GM12878 (cell line): ENCODE data around the gene KPNA3. TPM values are rescaled to one million over a fixed set of nuclear protein-coding genes. Genes with fewer than 3 reads are reported as not detected.

Source experiments
- ATAC-seq: fragments of 200-7000 bp; cut with Tn5 transposase; 3 replicates; pipeline ENCODE4 v1.9.1; 2020; ENCODE audit warnings: mild to moderate bottlenecking, moderate library complexity
- BruUV-seq: library from RNA; stranded (reverse); fragments of 400-500 nt; replicated peaks from 2 replicates; lab custom pipeline; 2021; lab: Mats Ljungman, UMichigan
- CTCF ChIA-PET: fragments of 300-600 bp; sonication (Branson Sonifier 250); formaldehyde crosslinking; extraction: SDS; loops from one replicate; lab custom pipeline; 2021; ENCODE audit warnings: inconsistent platforms; lab: Yijun Ruan, JAX
- POLR2A ChIA-PET: fragments of 350-600 bp; formaldehyde crosslinking; extraction: SDS; loops from one replicate; lab custom pipeline; 2021; ENCODE audit warnings: inconsistent platforms; lab: Charles Lee
- RAD21 ChIA-PET: fragments of 300-600 bp; sonication (Branson Sonifier 250); formaldehyde crosslinking; loops from one replicate; lab custom pipeline; 2023; ENCODE audit warnings: antibody characterized with exemption; ENCODE audit not compliant: unreplicated experiment; lab: Charles Lee
- SMC1A ChIA-PET: fragments of 300-600 bp; sonication (Branson Sonifier 250); formaldehyde crosslinking; loops from one replicate; lab custom pipeline; 2023; ENCODE audit not compliant: unreplicated experiment, uncharacterized antibody; lab: Charles Lee
- DNase-seq: peaks from one replicate; pipeline ENCODE4 v3.0.0-alpha.2; 2011; ENCODE audit warnings: low read depth, low spot score
- FAIRE-seq: peaks from 3 replicates; lab custom pipeline; 2011; peaks lifted over from hg19 to GRCh38; lab: Jason Lieb, UNC
- H2AFZ ChIP-seq: 2 replicates; pipeline ENCODE4 v1.6.0; 2011; ENCODE audit warnings: low read depth, low read length, control low read depth; ENCODE audit not compliant: control insufficient read depth
- H3K27ac ChIP-seq: 2 replicates; pipeline ENCODE4 v1.5.1; 2011; ENCODE audit warnings: control low read depth; ENCODE audit not compliant: control insufficient read depth, insufficient read depth
- H3K27me3 ChIP-seq, 2 experiments: replicated peaks in 1 of 2; 2 replicates each; pipeline versions ENCODE4 v1.6.0 to v1.6.1; 2011; ENCODE audit warnings: low read length in 1 of 2; ENCODE audit not compliant: control insufficient read depth in 2 of 2, insufficient read depth in 2 of 2
- H3K36me3 ChIP-seq, 2 experiments: 2 replicates each; pipeline ENCODE4 v1.5.1; 2011; ENCODE audit warnings: low read length in 1 of 2; ENCODE audit not compliant: control insufficient read depth in 2 of 2, insufficient read depth in 2 of 2
- H3K4me1 ChIP-seq: 2 replicates; pipeline ENCODE4 v1.6.1; 2011; ENCODE audit warnings: mild to moderate bottlenecking, low read length, moderate library complexity, mixed read lengths; ENCODE audit not compliant: control insufficient read depth, insufficient read depth
- H3K4me2 ChIP-seq: 2 replicates; pipeline ENCODE4 v1.6.0; 2011; ENCODE audit warnings: control low read depth; ENCODE audit not compliant: control insufficient read depth, insufficient read depth
- H3K4me3 ChIP-seq: fragments of 200-600 bp; sonication (generic); 2 replicates; pipeline ENCODE4 v1.5.1; 2016
- H3K79me2 ChIP-seq: 2 replicates; pipeline ENCODE4 v1.6.0; 2011; ENCODE audit warnings: low read length; ENCODE audit not compliant: control insufficient read depth, insufficient read depth
- H3K9ac ChIP-seq: 2 replicates; pipeline ENCODE4 v1.8.0; 2011; ENCODE audit warnings: low read length, control low read depth, mixed read lengths; ENCODE audit not compliant: control insufficient read depth, insufficient read depth
- H3K9me3 ChIP-seq: replicated peaks from 3 replicates; pipeline ENCODE4 v1.5.1; 2011; ENCODE audit warnings: mild to moderate bottlenecking, low read length; ENCODE audit not compliant: control insufficient read depth, insufficient read depth
- H4K20me1 ChIP-seq: 2 replicates; pipeline ENCODE4 v1.6.0; 2011; ENCODE audit not compliant: control insufficient read depth, insufficient read depth
- ASH2L ChIP-seq: fragments of 300-600, 200-600 bp; sonication (generic); IDR thresholded peaks from 2 replicates; pipeline ENCODE4 v1.6.1; 2017; ENCODE audit warnings: low read depth, mild to moderate bottlenecking, borderline replicate concordance
- CEBPZ ChIP-seq: fragments of 150-350 bp; IDR thresholded peaks from 2 replicates; pipeline ENCODE4 v1.6.1; 2016; ENCODE audit warnings: low read depth, low read length
- FOS ChIP-seq: IDR thresholded peaks from 3 replicates; pipeline ENCODE4 v1.6.1; 2011; ENCODE audit warnings: borderline replicate concordance; ENCODE audit not compliant: insufficient read length; ENCODE audit errors: extremely low read depth
- HDAC2 ChIP-seq: fragments of 200-600 bp; sonication (generic); IDR thresholded peaks from 2 replicates; pipeline ENCODE4 v1.6.1; 2017
- RB1 ChIP-seq: fragments of 450-650 bp; formaldehyde crosslinking; IDR thresholded peaks from 2 replicates; pipeline ENCODE4 v1.6.1; 2017; ENCODE audit warnings: mild to moderate bottlenecking, borderline replicate concordance
- TCF7 ChIP-seq: IDR thresholded peaks from 2 replicates; pipeline ENCODE4 v1.6.1; 2014; ENCODE audit warnings: antibody characterized with exemption, borderline replicate concordance
- ZBED1 ChIP-seq: IDR thresholded peaks from 2 replicates; pipeline ENCODE4 v1.6.1; 2016; ENCODE audit warnings: borderline replicate concordance
- WGBS: methylation state at CpG from one replicate; pipeline ENCODE4 v1.1.6; 2016; ENCODE audit warnings: low lambda C conversion rate; ENCODE audit not compliant: insufficient replicate concordance, insufficient coverage; ENCODE audit errors: missing lambda C conversion rate; 5-methylcytosine and 5-hydroxymethylcytosine counted together
- in situ Hi-C: fragments of 300-500 bp; cut with MboI; formaldehyde crosslinking; loops from 9 replicates; pipeline ENCODE4 v1.14.3; 2018; ENCODE audit warnings: mixed read lengths
- intact Hi-C: fragments of 100-400 bp; cut with micrococcal nuclease; formaldehyde crosslinking; loops from one replicate; pipeline ENCODE4 v1.14.2; 2022; ENCODE audit not compliant: unreplicated experiment
- polyA plus RNA-seq, 11 experiments: library from polyadenylated mRNA; depleted of rRNA in 4 of 11; unstranded in 6 of 11; stranded (reverse) in 5 of 11; fragments of >200 nt; fragmentation: Nextera tagmentation in 4 of 11; fragmentation: Illumina TruSeq in 1 of 11; extraction: Ambion mirVana in 4 of 11; extraction: Trizol in 1 of 11; gene quantifications; 1 replicate in 1 of 11; 2 replicates in 10 of 11; pipeline versions ENCODE4 v1.2.1 to v1.2.3, GENCODE V29; 2011 to 2016; ENCODE audit warnings: inconsistent platforms in 2 of 11, missing spikeins in 2 of 11, low read depth in 1 of 11
- total RNA-seq, 4 experiments: library from RNA; depleted of rRNA in 3 of 4; stranded (reverse); fragments of >200 nt in 3 of 4; fragmentation: Illumina TruSeq in 1 of 4; extraction: Trizol in 1 of 4; gene quantifications; 2 replicates each; pipeline versions ENCODE4 v1.2.1 to v1.2.3, GENCODE V29; 2013 to 2021
- TF ChIP-seq, protein P1 (sequence below): fragments of 450-650 bp; IDR thresholded peaks from 2 replicates; pipeline ENCODE4 v1.6.1; 2017; ENCODE audit warnings: antibody characterized with exemption, mild to moderate bottlenecking, moderate library complexity
- TF ChIP-seq, protein P2 (sequence below): fragments of 450-650 bp; IDR thresholded peaks from 2 replicates; pipeline ENCODE4 v1.6.1; 2016; ENCODE audit warnings: mild to moderate bottlenecking, moderate library complexity, borderline replicate concordance

The KPNA3 gene
- total and polyA plus RNA-seq, 10 of the 15 experiments (the other 5 are each of a cell fraction or from before 2014, with no cell fraction given) = 23.3 to 50.5 (median 31.1) TPM

GRCh38 chr13:49820591-49821215 lies 28.2 kb upstream of the KPNA3 start:
- Histone ChIP-seq H3K4me1 (no peaks in the 10 kb centered on the region), H3K27me3 (0 out of 4 replicates have a peak, but pooled peaks cover 0 to 1% of the 10 kb centered on the region in 2 experiments), H3K9me3 (no peaks in the 10 kb centered on the region), H3K36me3 (no peaks in the 10 kb centered on the region), H3K4me3 (no peak overlapping the region), H3K9ac (no peak overlapping the region), H3K4me2 (no peak overlapping the region), H3K79me2 (no peaks in the 10 kb centered on the region), H3K27ac (no peak overlapping the region), H2AFZ (no peak overlapping the region), H4K20me1 (no peaks in the 10 kb centered on the region)
- DNase-seq = no peak
- POLR2A ChIA-PET = interaction anchor here (0.5 kb wide), 1 partner anchor 1725 kb away, joined by 4 read pairs; no protein-coding TSS in a partner anchor
- RAD21 ChIA-PET = no interaction called here
- no peak for FAIRE-seq
- intact Hi-C loops = no loop called here
- 48% methylated on average over 2 of the region's 2 CpGs for WGBS
- ATAC-seq = no peak
- CTCF ChIA-PET = interaction anchor here (1.0 to 1.6 kb wide), 3 partner anchors 18 to 151 kb away, joined by 3 read pairs; no protein-coding TSS in a partner anchor
- SMC1A ChIA-PET = interaction anchor here (1.0 kb wide), 1 partner anchor 27 kb away, joined by 3 read pairs; no protein-coding TSS in a partner anchor
- in situ Hi-C loops = no loop called here
- BruUV-seq = no TSS peak
- TF ChIP-seq, protein P1, sequence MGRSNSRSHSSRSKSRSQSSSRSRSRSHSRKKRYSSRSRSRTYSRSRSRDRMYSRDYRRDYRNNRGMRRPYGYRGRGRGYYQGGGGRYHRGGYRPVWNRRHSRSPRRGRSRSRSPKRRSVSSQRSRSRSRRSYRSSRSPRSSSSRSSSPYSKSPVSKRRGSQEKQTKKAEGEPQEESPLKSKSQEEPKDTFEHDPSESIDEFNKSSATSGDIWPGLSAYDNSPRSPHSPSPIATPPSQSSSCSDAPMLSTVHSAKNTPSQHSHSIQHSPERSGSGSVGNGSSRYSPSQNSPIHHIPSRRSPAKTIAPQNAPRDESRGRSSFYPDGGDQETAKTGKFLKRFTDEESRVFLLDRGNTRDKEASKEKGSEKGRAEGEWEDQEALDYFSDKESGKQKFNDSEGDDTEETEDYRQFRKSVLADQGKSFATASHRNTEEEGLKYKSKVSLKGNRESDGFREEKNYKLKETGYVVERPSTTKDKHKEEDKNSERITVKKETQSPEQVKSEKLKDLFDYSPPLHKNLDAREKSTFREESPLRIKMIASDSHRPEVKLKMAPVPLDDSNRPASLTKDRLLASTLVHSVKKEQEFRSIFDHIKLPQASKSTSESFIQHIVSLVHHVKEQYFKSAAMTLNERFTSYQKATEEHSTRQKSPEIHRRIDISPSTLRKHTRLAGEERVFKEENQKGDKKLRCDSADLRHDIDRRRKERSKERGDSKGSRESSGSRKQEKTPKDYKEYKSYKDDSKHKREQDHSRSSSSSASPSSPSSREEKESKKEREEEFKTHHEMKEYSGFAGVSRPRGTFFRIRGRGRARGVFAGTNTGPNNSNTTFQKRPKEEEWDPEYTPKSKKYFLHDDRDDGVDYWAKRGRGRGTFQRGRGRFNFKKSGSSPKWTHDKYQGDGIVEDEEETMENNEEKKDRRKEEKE = no peak
- TF ChIP-seq, protein P2, sequence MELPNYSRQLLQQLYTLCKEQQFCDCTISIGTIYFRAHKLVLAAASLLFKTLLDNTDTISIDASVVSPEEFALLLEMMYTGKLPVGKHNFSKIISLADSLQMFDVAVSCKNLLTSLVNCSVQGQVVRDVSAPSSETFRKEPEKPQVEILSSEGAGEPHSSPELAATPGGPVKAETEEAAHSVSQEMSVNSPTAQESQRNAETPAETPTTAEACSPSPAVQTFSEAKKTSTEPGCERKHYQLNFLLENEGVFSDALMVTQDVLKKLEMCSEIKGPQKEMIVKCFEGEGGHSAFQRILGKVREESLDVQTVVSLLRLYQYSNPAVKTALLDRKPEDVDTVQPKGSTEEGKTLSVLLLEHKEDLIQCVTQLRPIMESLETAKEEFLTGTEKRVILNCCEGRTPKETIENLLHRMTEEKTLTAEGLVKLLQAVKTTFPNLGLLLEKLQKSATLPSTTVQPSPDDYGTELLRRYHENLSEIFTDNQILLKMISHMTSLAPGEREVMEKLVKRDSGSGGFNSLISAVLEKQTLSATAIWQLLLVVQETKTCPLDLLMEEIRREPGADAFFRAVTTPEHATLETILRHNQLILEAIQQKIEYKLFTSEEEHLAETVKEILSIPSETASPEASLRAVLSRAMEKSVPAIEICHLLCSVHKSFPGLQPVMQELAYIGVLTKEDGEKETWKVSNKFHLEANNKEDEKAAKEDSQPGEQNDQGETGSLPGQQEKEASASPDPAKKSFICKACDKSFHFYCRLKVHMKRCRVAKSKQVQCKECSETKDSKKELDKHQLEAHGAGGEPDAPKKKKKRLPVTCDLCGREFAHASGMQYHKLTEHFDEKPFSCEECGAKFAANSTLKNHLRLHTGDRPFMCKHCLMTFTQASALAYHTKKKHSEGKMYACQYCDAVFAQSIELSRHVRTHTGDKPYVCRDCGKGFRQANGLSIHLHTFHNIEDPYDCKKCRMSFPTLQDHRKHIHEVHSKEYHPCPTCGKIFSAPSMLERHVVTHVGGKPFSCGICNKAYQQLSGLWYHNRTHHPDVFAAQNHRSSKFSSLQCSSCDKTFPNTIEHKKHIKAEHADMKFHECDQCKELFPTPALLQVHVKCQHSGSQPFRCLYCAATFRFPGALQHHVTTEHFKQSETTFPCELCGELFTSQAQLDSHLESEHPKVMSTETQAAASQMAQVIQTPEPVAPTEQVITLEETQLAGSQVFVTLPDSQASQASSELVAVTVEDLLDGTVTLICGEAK = no peak
- TF ChIP-seq RB1 (no peak), ASH2L (no peak), ZBED1 (no peak), HDAC2 (no peak), CEBPZ (no peak), FOS (no peak), TCF7 (no peak)
